Activated T-helper 1 cell treated with anti-CD3 and anti-CD28 coated beads, Interleukin-12 subunit alpha, Interleukin-12 subunit beta, Interleukin-2, Interleukin-4 antibody, amounts not matched to agents 30 ng/mL and 10 ng/mL and 1 ng/mL, durations not matched to agents 14 hours and 24 hours and 36 hours (primary cell): ENCODE measurements around the gene ZC3H14. TPM values are rescaled to one million over a fixed set of nuclear protein-coding genes. Genes with fewer than 3 reads are reported as not detected.

Experiments
- total RNA-seq: library from RNA; stranded (reverse); gene quantifications from 2 replicates; pipeline ENCODE4 v1.2.3, GENCODE V29; 2022

ZC3H14 gene
- total RNA-seq, 1 donor from 2014 or later, result 61.0 TPM

Other genes with a start within 250 kb of the ZC3H14 start
- gene KCNK10, start 239.8 kb upstream of the ZC3H14 start, total RNA-seq, result not detected in 2 replicates
- 2.4 and 2.5 TPM in 2 replicates for gene SPATA7, start 177.4 kb upstream of the ZC3H14 start, total RNA-seq
- gene PTPN21, start 8.0 kb upstream of the ZC3H14 start, total RNA-seq, result 0.07 and 0.31 TPM in 2 replicates
- gene EML5, start 229.9 kb downstream of the ZC3H14 start, total RNA-seq, result 1.5 and 1.7 TPM in 2 replicates